Measurements from ENCODE around the gene GJC3.

GRCh38 chr7:99975782-99976521 is 46.5 kb upstream of the GJC3 start, which contains the start of gene AZGP1:
- TF ChIP-seq POLR2AphosphoS5 (IDR thresholded peaks at IDR 0.05; ENCODE audit: borderline replicate concordance, low read depth, low read length) (no peak), EZH2 (IDR thresholded peaks at IDR 0.05) (no peak), FOXP2 (optimal IDR thresholded peaks at IDR 0.05; ENCODE audit: control extremely low read depth, extremely low read length, insufficient read depth) (no peak)

Measured in SK-N-MC (cell line).